ENCODE measurements around the gene FRMD7.

The FRMD7 gene

DNA sequence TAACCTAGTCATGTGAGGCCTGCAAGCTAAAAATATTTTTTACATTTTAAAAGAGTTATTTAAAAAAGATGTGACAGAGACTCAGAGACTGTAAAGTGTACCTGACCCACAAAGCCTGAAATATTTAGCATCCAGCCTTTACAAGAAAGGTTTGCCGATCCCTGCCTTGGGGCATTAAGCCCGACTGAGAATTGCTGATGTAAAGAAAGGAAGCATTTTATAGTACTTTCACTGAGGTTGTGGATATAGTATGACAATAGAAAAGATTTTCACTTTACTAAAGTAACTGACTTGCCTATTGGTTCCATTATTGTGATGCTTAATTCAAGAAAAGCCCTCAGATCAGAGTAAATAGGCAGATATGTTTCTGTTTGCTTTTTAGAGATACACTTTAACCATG, 87.8 kb downstream of the FRMD7 start:
- DNase-seq (ENCODE audit: low read depth in 1 of 2, low spot score in 1 of 2) = no peak

DNA sequence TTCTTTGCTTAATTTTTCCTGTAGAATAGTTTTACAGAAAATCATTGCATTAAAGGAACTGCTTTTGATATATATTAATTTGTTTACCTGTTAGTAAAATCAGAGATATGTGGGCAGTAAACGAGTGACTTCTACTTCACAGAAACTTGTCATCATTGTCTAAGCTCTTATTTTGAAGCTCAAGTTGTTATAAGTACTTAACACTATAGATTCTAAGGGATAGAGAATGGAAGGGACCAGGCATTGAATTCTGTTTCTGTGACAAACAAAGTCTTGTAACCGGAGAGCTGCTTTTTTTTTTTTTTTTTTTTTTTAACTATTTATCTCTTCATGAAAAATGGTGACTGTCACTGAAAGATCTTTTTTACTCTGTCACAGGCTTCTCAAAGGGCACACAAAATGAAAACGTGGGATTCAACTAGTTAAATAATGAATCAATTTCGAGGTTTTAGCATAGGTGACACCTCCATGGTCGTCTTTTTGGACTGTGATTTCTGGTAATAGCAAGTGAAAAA, 90.3 kb downstream of the FRMD7 start:
- DNase-seq (ENCODE audit: low read depth in 1 of 2, low spot score in 1 of 2) = no peak

DNA sequence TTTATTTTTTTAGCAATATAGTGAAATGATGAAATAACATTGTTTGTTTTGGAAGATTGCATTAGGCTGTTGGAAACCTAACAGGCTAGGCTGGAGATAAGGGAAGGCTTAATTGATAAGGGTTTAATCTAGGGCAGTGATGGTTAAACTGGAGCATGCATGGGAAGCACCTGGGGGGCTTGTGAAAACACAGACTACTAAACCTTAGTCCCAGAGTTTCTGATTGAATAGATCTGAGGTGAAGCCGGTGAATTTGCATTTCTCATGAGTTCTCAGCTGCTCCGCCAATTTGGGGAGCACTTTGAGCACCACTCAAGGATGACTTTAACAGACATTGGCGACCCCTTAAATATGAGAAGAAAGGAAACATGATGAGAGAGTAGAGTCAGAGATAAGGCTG, 93.2 kb downstream of the FRMD7 start:
- no peak for DNase-seq (ENCODE audit: low read depth in 1 of 2, low spot score in 1 of 2)

DNA sequence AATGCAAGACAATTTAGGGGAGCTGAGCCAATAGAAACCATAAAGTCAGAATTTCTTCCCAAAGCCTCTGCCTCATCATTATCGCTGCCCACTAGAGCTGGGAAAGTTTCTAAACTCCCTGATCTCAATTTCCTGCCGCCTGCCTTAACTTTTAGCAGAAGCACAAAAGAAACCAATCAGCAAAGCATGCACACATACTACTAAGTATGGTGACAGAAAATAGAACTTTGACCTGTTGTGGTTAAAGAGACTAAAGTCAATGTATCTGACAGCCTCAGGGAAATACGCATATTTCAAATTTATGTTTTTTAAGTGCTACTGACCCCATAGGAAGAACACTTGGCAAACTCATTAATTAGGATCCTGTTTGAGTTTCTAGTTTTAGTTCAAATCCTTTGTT, 94.7 kb downstream of the FRMD7 start:
- DNase-seq (ENCODE audit: low read depth in 1 of 2, low spot score in 1 of 2) = no peak

DNA sequence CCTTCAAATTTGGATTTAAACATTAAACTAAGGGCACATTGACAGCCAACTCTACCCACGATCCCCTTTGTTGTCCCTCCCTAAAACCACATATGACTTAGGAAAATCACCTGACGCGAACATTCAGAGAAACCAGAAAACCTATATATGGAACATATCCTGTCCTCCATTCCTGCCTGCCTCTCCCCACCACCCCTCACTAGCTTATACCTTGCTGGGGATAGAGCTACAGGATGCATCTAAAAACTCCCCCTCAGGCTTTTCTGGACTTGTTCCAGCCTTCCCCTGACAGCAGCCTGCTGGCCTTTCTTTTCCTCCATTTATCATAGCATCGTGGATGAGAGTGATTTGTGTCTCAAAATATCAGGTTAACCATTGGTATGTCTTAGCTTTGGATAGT, 96.0 kb downstream of the FRMD7 start:
- no peak for DNase-seq (ENCODE audit: low read depth in 1 of 2, low spot score in 1 of 2)

DNA sequence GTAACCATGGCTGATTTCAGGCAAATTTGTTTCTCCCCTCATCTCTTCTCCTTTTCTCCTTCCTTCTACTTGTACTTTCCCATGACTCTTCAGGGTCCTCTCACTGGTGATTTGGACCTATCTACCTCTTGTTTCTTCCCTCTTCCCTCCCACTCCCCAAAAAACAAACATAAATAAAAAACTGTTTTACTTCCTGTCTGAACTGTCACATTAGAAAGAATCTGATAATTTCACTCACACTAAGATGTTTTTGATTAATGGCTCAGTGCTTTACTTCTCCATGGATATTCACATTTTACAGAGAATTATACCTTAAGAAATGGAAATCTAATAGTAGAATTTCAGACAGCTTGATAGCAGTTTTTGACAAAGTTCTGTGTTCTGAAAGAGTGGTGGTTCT, 97.6 kb downstream of the FRMD7 start:
- no peak for DNase-seq (ENCODE audit: low read depth in 1 of 2, low spot score in 1 of 2)
